Measurements from ENCODE around the gene MFNG. TPM values are rescaled to one million over a fixed set of nuclear protein-coding genes. Genes with fewer than 3 reads are reported as not detected.

MFNG gene
- total RNA-seq, 3 donors from 2014 or later: 9.4 to 20.6 (median 17.8) TPM

- Histone ChIP-seq H3K4me3 (no peak overlapping the region), H3K27me3 (peaks cover 7 to 41% of the 10 kb centered on the region in 2 donors), H3K9me3 (peaks cover 0 to 4% of the 10 kb centered on the region in 2 donors), H3K4me1 (peaks cover 3 to 4% of the 10 kb centered on the region in 2 donors), H3K36me3 (no peaks in the 10 kb centered on the region), H3K27ac (no peak overlapping the region)
- no peak for DNase-seq (ENCODE audit: low spot score in 2 of 2)
- intact Hi-C loops (cut with DNase I; ENCODE audit: low total_unique reads): no loop called here
- TF ChIP-seq, protein P1, sequence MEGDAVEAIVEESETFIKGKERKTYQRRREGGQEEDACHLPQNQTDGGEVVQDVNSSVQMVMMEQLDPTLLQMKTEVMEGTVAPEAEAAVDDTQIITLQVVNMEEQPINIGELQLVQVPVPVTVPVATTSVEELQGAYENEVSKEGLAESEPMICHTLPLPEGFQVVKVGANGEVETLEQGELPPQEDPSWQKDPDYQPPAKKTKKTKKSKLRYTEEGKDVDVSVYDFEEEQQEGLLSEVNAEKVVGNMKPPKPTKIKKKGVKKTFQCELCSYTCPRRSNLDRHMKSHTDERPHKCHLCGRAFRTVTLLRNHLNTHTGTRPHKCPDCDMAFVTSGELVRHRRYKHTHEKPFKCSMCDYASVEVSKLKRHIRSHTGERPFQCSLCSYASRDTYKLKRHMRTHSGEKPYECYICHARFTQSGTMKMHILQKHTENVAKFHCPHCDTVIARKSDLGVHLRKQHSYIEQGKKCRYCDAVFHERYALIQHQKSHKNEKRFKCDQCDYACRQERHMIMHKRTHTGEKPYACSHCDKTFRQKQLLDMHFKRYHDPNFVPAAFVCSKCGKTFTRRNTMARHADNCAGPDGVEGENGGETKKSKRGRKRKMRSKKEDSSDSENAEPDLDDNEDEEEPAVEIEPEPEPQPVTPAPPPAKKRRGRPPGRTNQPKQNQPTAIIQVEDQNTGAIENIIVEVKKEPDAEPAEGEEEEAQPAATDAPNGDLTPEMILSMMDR (IDR thresholded peaks at IDR 0.05): no peak
- no peak for TF ChIP-seq POLR2AphosphoS5 (IDR thresholded peaks at IDR 0.05)
- no peak for TF ChIP-seq POLR2A (IDR thresholded peaks at IDR 0.05)
Observed at GRCh38 chr22:37431366-37431765, 54.8 kb downstream of the MFNG start.

GRCh38 chr22:37430941-37431340 lies 55.2 kb downstream of the MFNG start:
- TF ChIP-seq, protein P1 (IDR thresholded peaks at IDR 0.05): no peak
- TF ChIP-seq POLR2AphosphoS5 (IDR thresholded peaks at IDR 0.05): no peak
- no peak for TF ChIP-seq POLR2A (IDR thresholded peaks at IDR 0.05)
- no peaks in the 10 kb centered on the region for H3K36me3 ChIP-seq
- H3K4me1 ChIP-seq: peaks cover 3 to 4% of the 10 kb centered on the region in 2 donors
- no peak overlapping the region for H3K27ac ChIP-seq
- peaks cover 0 to 4% of the 10 kb centered on the region in 2 donors for H3K9me3 ChIP-seq
- H3K27me3 ChIP-seq: peaks cover 7 to 45% of the 10 kb centered on the region in 2 donors
- intact Hi-C loops (cut with DNase I; ENCODE audit: low total_unique reads): no loop called here
- DNase-seq (ENCODE audit: low spot score in 2 of 2): no peak
- no peak overlapping the region for H3K4me3 ChIP-seq

GRCh38 chr22:37428649-37429586 lies 57.3 kb downstream of the MFNG start:
- H3K9me3 ChIP-seq: peaks cover 0 to 4% of the 10 kb centered on the region in 2 donors
- intact Hi-C loops (cut with DNase I; ENCODE audit: low total_unique reads): no loop called here
- H3K27me3 ChIP-seq: peaks cover 7 to 65% of the 10 kb centered on the region in 2 donors
- H3K27ac ChIP-seq: no peak overlapping the region
- DNase-seq (ENCODE audit: low spot score in 2 of 2): no peak
- H3K4me1 ChIP-seq: peaks cover 3 to 4% of the 10 kb centered on the region in 2 donors
- H3K36me3 ChIP-seq: no peaks in the 10 kb centered on the region
- no peak for TF ChIP-seq POLR2AphosphoS5 (IDR thresholded peaks at IDR 0.05)
- TF ChIP-seq, protein P1 (IDR thresholded peaks at IDR 0.05): peak in 2 of 3 donors; percentile 8 to 10
- no peak overlapping the region for H3K4me3 ChIP-seq

- Histone ChIP-seq H3K36me3 (no peaks in the 10 kb centered on the region), H3K27ac (no peak overlapping the region), H3K4me3 (peak overlapping the region; percentile 32 to 74 (median 54)), H3K27me3 (peaks cover 7 to 75% of the 10 kb centered on the region in 2 donors), H3K4me1 (peaks cover 3 to 4% of the 10 kb centered on the region in 2 donors), H3K9me3 (peaks cover 0 to 4% of the 10 kb centered on the region in 2 donors)
- TF ChIP-seq POLR2AphosphoS5 (IDR thresholded peaks at IDR 0.05) (no peak), POLR2A (IDR thresholded peaks at IDR 0.05) (no peak)
- TF ChIP-seq, protein P1 (IDR thresholded peaks at IDR 0.05): no peak
- no peak for DNase-seq (ENCODE audit: low spot score in 2 of 2)
- intact Hi-C loops (cut with DNase I; ENCODE audit: low total_unique reads): no loop called here
Observed at GRCh38 chr22:37427711-37428635, 58.2 kb downstream of the MFNG start.
